DND-41 (cell line): Measurements from ENCODE around the gene TMPRSS9.
"Not testable (repeated sequence)": the region's sequence is repeated elsewhere in the genome, so short reads cannot be mapped to it uniquely, and the experiment has no call there.

Source experiments
- ATAC-seq: fragments of 200-7000 bp; cut with Tn5 transposase; 3 replicates; pipeline ENCODE4 v1.9.1; 2021; ENCODE audit warnings: low read depth; ENCODE audit not compliant: insufficient read depth
- DNase-seq: peaks from one replicate; pipeline ENCODE4 v3.0.0-alpha.2; 2020
- H2AFZ ChIP-seq: 2 replicates; pipeline ENCODE4 v1.6.0; 2012; ENCODE audit warnings: low read depth, low read length
- H3K27ac ChIP-seq: 2 replicates; pipeline ENCODE4 v1.5.1; 2012; ENCODE audit warnings: low read length, inconsistent platforms
- H3K27me3 ChIP-seq: fragments of 200-600 bp; sonication (generic); 2 replicates; pipeline ENCODE4 v1.6.0; 2012; ENCODE audit warnings: low read length, mild to moderate bottlenecking, inconsistent platforms; ENCODE audit not compliant: insufficient read depth, poor library complexity
- H3K36me3 ChIP-seq: 2 replicates; pipeline ENCODE4 v1.5.1; 2012; ENCODE audit warnings: low read length, inconsistent platforms; ENCODE audit not compliant: insufficient read depth
- H3K4me1 ChIP-seq: 2 replicates; pipeline ENCODE4 v1.5.1; 2012; ENCODE audit warnings: mild to moderate bottlenecking, low read length; ENCODE audit not compliant: insufficient read depth
- H3K4me2 ChIP-seq: 2 replicates; pipeline ENCODE4 v1.6.0; 2012; ENCODE audit warnings: mild to moderate bottlenecking, moderate library complexity, low read length, inconsistent platforms; ENCODE audit not compliant: insufficient read depth
- H3K4me3 ChIP-seq, 2 experiments: fragments of 200-600 bp in 1 of 2; shearing (Covaris generic) in 1 of 2; 2 replicates each; pipeline ENCODE4 v1.5.1; 2012 to 2016; ENCODE audit warnings: inconsistent platforms in 2 of 2, low read length in 2 of 2, mild to moderate bottlenecking in 2 of 2, low read depth in 1 of 2, moderate library complexity in 1 of 2
- H3K79me2 ChIP-seq: 2 replicates; pipeline ENCODE4 v1.6.0; 2012; ENCODE audit warnings: low read length, inconsistent platforms; ENCODE audit not compliant: insufficient read depth
- H3K9ac ChIP-seq: 2 replicates; pipeline ENCODE4 v1.6.0; 2012; ENCODE audit warnings: low read depth, mild to moderate bottlenecking, inconsistent platforms, low read length, moderate library complexity
- H3K9me3 ChIP-seq: 2 replicates; pipeline ENCODE4 v1.5.1; 2012; ENCODE audit warnings: low read length, moderate library complexity, mild to moderate bottlenecking, inconsistent platforms; ENCODE audit not compliant: insufficient read depth, severe bottlenecking
- H4K20me1 ChIP-seq: 2 replicates; pipeline ENCODE4 v1.6.0; 2012; ENCODE audit warnings: low read length; ENCODE audit not compliant: insufficient read depth
- EZH2 ChIP-seq: IDR thresholded peaks from 3 replicates; pipeline ENCODE4 v1.6.1; 2012; ENCODE audit warnings: borderline replicate concordance, low read depth, mild to moderate bottlenecking, moderate library complexity, low read length, inconsistent platforms; ENCODE audit not compliant: severe bottlenecking
- TF ChIP-seq, protein P1 (sequence below): IDR thresholded peaks from 2 replicates; pipeline ENCODE4 v1.5.1; 2012; ENCODE audit warnings: borderline replicate concordance, low read length, moderate library complexity, mild to moderate bottlenecking; ENCODE audit not compliant: poor library complexity, severe bottlenecking; ENCODE audit errors: extremely low read depth

TMPRSS9 gene

DNA sequence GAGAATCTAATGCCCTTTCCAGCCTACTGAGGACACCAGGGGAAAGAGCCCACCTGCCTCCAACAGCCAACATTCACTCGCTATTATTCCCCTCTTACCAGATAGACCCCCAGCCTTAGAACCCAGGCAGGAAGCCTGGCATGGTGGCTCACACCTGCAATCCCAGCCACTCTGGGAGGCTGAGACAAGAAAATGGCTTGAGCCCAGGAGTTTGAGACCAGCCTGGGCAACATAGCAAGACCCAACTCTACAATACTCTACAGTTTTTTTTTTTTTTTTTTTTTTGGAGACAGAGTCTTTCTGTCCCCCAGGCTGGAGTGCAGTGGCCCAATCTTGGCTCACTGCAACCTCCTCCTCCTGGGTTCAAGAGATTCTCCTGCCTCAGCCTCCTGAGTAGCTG is 100.2 kb downstream of the TMPRSS9 start:
- Histone ChIP-seq H2AFZ (no peak overlapping the region), H3K36me3 (no peaks in the 10 kb centered on the region; the same call in 1 of the 2 replicates), H3K4me2 (no peak overlapping the region), H4K20me1 (peaks cover 10% of the 10 kb centered on the region), H3K9ac (no peak overlapping the region), H3K27ac (no peak overlapping the region), H3K79me2 (peaks cover 22% of the 10 kb centered on the region), H3K9me3 (no peaks in the 10 kb centered on the region), H3K27me3 (no peaks in the 10 kb centered on the region), H3K4me1 (peaks cover 16% of the 10 kb centered on the region), H3K4me3 (no peak overlapping the region)
- DNase-seq (no peak), ATAC-seq (no peak)
- no peak for TF ChIP-seq EZH2
- TF ChIP-seq, protein P1, sequence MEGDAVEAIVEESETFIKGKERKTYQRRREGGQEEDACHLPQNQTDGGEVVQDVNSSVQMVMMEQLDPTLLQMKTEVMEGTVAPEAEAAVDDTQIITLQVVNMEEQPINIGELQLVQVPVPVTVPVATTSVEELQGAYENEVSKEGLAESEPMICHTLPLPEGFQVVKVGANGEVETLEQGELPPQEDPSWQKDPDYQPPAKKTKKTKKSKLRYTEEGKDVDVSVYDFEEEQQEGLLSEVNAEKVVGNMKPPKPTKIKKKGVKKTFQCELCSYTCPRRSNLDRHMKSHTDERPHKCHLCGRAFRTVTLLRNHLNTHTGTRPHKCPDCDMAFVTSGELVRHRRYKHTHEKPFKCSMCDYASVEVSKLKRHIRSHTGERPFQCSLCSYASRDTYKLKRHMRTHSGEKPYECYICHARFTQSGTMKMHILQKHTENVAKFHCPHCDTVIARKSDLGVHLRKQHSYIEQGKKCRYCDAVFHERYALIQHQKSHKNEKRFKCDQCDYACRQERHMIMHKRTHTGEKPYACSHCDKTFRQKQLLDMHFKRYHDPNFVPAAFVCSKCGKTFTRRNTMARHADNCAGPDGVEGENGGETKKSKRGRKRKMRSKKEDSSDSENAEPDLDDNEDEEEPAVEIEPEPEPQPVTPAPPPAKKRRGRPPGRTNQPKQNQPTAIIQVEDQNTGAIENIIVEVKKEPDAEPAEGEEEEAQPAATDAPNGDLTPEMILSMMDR, result no peak

DNA sequence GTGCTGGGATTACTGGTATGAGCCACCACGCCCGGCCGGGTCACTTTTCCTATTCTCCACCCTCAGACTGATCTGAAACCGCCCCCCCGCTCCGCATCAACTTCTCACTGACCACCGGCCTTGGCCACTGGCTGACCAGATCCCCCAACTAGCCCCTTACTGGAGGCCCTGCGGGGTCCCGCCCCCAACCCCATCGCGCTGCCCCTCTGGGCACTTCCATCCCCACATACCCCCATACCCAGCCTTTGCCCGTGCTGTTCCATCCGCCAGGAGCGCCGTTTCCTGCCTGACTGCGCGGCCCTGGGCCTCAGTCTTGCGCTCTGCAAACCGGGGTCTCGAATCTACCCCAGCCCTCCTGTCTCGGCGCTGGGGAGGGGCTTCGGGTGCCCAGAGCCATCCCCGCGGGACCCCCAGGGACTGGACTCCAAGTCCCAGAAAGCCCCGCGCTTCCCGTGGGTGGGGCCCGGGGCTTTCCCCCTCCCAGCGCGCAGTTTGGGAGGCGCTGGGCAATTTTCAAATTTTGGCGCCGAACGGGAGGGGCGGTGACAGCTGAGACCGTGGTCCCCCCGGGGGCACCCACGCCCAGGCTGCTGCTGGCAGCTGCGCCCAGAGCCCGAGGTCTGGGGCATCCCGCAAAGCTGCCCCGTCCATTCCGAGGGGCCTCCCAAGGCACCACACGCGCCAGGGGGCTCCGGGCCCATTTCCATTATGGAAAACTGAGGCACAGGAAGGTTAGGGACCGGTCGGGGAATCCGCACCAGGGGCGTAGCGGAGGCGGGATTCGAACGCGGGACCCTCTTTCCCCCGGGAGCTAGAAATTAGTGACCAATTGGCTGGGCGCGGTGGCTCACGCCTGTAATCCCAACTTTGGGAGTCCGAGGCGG is 101.9 kb downstream of the TMPRSS9 start:
- DNase-seq (no peak), ATAC-seq (no peak)
- Histone ChIP-seq H3K9ac (no peak overlapping the region), H3K4me2 (no peak overlapping the region), H3K9me3 (no peaks in the 10 kb centered on the region), H3K79me2 (peaks cover 6% of the 10 kb centered on the region), H3K4me3 (no peak overlapping the region), H3K4me1 (peaks cover 8% of the 10 kb centered on the region), H3K27ac (no peak overlapping the region), H4K20me1 (no peaks in the 10 kb centered on the region), H2AFZ (no peak overlapping the region), H3K27me3 (no peaks in the 10 kb centered on the region), H3K36me3 (no peaks in the 10 kb centered on the region)
- TF ChIP-seq, protein P1, result no peak
- no peak for TF ChIP-seq EZH2

DNA sequence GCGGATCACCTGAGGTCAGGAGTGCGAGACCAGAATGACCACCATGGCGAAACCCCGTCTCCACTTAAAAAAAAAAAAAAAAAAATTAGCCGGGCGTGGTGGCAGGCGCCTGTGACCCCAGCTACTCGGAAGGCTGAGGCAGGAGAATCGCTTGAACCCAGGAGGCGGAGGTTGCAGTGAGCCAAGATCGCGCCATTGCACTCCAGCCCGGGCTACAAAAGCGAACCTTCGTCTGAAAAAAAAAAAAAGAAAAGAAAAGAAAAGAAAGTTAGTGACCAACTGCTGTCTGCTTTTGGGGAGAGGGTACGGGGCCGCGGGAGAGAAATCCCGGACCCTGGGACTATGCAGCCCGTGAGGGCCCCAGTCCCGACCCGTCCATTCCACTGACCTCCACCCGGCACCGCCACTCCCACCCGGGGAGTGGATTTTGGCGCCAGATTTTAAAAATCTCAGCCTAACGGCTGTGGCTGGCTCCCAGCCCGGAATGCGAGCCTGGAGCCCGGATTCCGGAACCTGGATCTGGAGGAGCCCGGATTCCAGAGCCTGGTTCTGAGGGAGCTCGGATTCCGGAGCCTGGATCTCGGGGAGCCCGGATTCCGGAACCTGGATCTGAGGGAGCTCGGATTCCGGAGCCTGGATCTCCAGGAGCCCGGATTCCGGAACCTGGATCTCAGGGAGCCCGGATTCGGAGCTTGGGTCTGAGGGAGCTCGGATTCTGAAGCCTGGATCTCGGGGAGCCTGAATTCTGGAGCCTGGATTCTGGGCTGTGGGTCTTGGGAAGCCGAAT is 102.8 kb downstream of the TMPRSS9 start:
- Histone ChIP-seq H3K9me3 (no peaks in the 10 kb centered on the region), H3K4me1 (no peaks in the 10 kb centered on the region), H3K79me2 (no peaks in the 10 kb centered on the region), H3K9ac (no peak overlapping the region), H4K20me1 (no peaks in the 10 kb centered on the region), H3K4me2 (no peak overlapping the region), H3K36me3 (no peaks in the 10 kb centered on the region), H3K27me3 (no peaks in the 10 kb centered on the region), H3K27ac (no peak overlapping the region), H2AFZ (no peak overlapping the region), H3K4me3 (no peak overlapping the region)
- no peak for DNase-seq
- ATAC-seq, result no peak
- TF ChIP-seq EZH2, result no peak
- TF ChIP-seq, protein P1, result no peak

DNA sequence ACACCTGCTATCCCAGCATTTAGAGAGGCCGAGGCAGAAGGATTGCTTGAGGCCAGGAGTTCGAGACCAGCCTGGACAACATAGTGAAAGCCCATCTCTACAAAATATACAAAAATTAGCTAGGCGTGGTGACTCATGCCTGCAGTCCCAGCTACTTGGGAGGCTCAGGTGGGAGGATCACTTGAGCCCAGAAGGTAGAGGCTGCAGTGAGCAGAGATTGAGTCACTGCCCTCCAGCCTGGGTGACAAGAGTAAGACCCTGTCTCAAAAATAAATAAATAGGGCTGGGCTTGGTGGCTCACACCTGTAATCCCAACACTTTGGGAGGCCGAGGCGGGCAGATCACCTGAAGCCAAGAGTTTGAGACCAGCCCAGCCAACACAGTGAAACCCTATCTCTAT is 103.6 kb downstream of the TMPRSS9 start:
- not testable (repeated sequence) for H2AFZ ChIP-seq, H3K79me2 ChIP-seq, H3K4me2 ChIP-seq, H4K20me1 ChIP-seq, H3K9ac ChIP-seq, ATAC-seq, H3K36me3 ChIP-seq, H3K27me3 ChIP-seq, H3K27ac ChIP-seq, DNase-seq, H3K9me3 ChIP-seq, H3K4me1 ChIP-seq, H3K4me3 ChIP-seq
